Body of pancreas (tissue), 4 donors: ENCODE data around the gene ZNF622. TPM values are rescaled to one million over a fixed set of nuclear protein-coding genes. Genes with fewer than 3 reads are reported as not detected.
A peak's percentile ranks its signal among the peaks of the same experiment; 100 is the strongest.
"Not testable (repeated sequence)": the region's sequence is repeated elsewhere in the genome, so short reads cannot be mapped to it uniquely, and the experiment has no call there.

ENCODE experiments used
- ATAC-seq: fragments of 150-250 bp; one replicate; pipeline ENCODE4 v1.9.1; 2016
- DNase-seq, 4 donors: peaks; one replicate each; pipeline ENCODE4 v3.0.0-alpha.2; 2019
- H3K27ac ChIP-seq, 4 donors: fragments of 200-600 bp; sonication (generic); 1 replicate in 3 of 4; 2 replicates in 1 of 4; pipeline versions ENCODE4 v1.5.1 to v1.6.1; 2016 to 2019; ENCODE audit warnings: mild to moderate bottlenecking in 1 of 4, mixed read lengths in 1 of 4, moderate library complexity in 1 of 4
- H3K27me3 ChIP-seq, 2 donors: fragments of 200-600 bp; sonication (generic); one replicate each; pipeline ENCODE4 v1.6.0; 2016; ENCODE audit warnings: mild to moderate bottlenecking in 1 of 2
- H3K36me3 ChIP-seq, 2 donors: fragments of 200-600 bp; sonication (generic); replicated peaks in 1 of 2; 2 replicates each; pipeline ENCODE4 v1.5.1; 2016; ENCODE audit warnings: low read depth in 2 of 2; ENCODE audit not compliant: insufficient read depth in 1 of 2
- H3K4me1 ChIP-seq: fragments of 200-600 bp; sonication (generic); one replicate; pipeline ENCODE4 v1.6.0; 2016
- H3K4me3 ChIP-seq, 2 donors: fragments of 200-600 bp; sonication (generic); 1 replicate in 1 of 2; 2 replicates in 1 of 2; pipeline ENCODE4 v1.5.1; 2016 to 2019
- H3K9me3 ChIP-seq, 3 donors: fragments of 200-600 bp; sonication (generic); 1 replicate in 2 of 3; 2 replicates in 1 of 3; pipeline ENCODE4 v1.5.1; 2016
- CTCF ChIP-seq, 7 experiments: fragments of 450-650 bp in 4 of 7; fragments of 200-600 bp in 3 of 7; sonication (generic) in 3 of 7; IDR thresholded peaks; one replicate each; pipeline ENCODE4 v1.5.1; 2016 to 2019; ENCODE audit warnings: antibody characterized with exemption in 7 of 7
- POLR2A ChIP-seq, 3 donors: fragments of 450-650 bp; IDR thresholded peaks; one replicate each; pipeline ENCODE4 v1.6.1; 2016; ENCODE audit warnings: antibody characterized with exemption in 3 of 3, mild to moderate bottlenecking in 2 of 3
- WGBS, 2 donors: methylation state at CpG; one replicate each; pipeline ENCODE4 v1.1.5; 2017; 5-methylcytosine and 5-hydroxymethylcytosine counted together
- intact Hi-C: fragments of 100-400 bp; cut with DNase I; formaldehyde crosslinking; loops from one replicate; pipeline ENCODE4 v1.15.1; 2023
- total RNA-seq, 2 donors: library from RNA; depleted of rRNA; stranded (reverse); fragments of >200 nt; gene quantifications; one replicate each; pipeline ENCODE4 v1.1.0, GENCODE V29; 2016

ZNF622 gene
- total RNA-seq, 2 donors from 2014 or later = 28.0 to 45.1 TPM

- no peaks in the 10 kb centered on the region for H3K9me3 ChIP-seq
- intact Hi-C loops = no loop called here
- H3K27ac ChIP-seq = peak overlapping the region in 1 of 4 donors; percentile 38
- no peaks in the 10 kb centered on the region for H3K27me3 ChIP-seq
- ATAC-seq = no peak
- no peak overlapping the region for H3K4me3 ChIP-seq
- no peaks in the 10 kb centered on the region for H3K36me3 ChIP-seq
- no peak for DNase-seq
- WGBS, 2 donors = 50 to 58% methylated on average over 2 of the region's 2 CpGs
- peaks cover 43% of the 10 kb centered on the region for H3K4me1 ChIP-seq
- TF ChIP-seq CTCF (IDR thresholded peaks at IDR 0.05) = no peak
- no peak for TF ChIP-seq POLR2A (IDR thresholded peaks at IDR 0.05)
Observed at GRCh38 chr5:16482891-16483290, 17.3 kb upstream of the ZNF622 start.

GRCh38 chr5:16480821-16481538 is 15.4 kb upstream of the ZNF622 start:
- intact Hi-C loops = no loop called here
- DNase-seq (no peak), ATAC-seq (no peak)
- H3K36me3 ChIP-seq = peaks cover 0 to 2% of the 10 kb centered on the region in 2 donors
- no peak for TF ChIP-seq POLR2A (IDR thresholded peaks at IDR 0.05)
- TF ChIP-seq CTCF (IDR thresholded peaks at IDR 0.05) = no peak
- H3K27ac ChIP-seq = peak overlapping the region in 1 of 4 donors; percentile 25
- no peaks in the 10 kb centered on the region for H3K27me3 ChIP-seq
- H3K4me1 ChIP-seq = peaks cover 26% of the 10 kb centered on the region
- no peaks in the 10 kb centered on the region for H3K9me3 ChIP-seq
- 80 to 86% methylated on average over 6 of the region's 6 CpGs for WGBS, 2 donors
- no peak overlapping the region for H3K4me3 ChIP-seq

GRCh38 chr5:16480144-16480543 is 14.5 kb upstream of the ZNF622 start:
- intact Hi-C loops = no loop called here

GRCh38 chr5:16477541-16477940 is 11.9 kb upstream of the ZNF622 start:
- Histone ChIP-seq H3K4me3 (no peak overlapping the region), H3K36me3 (peaks cover 0 to 2% of the 10 kb centered on the region in 2 donors), H3K4me1 (peaks cover 29% of the 10 kb centered on the region), H3K9me3 (no peaks in the 10 kb centered on the region), H3K27ac (no peak overlapping the region), H3K27me3 (no peaks in the 10 kb centered on the region)
- ATAC-seq (no peak), DNase-seq (no peak)
- 26 to 49% methylated on average over 3 of the region's 3 CpGs for WGBS, 2 donors
- TF ChIP-seq CTCF (IDR thresholded peaks at IDR 0.05) = no peak
- intact Hi-C loops = no loop called here

More at GRCh38 chr5:16480144-16480543, 14.5 kb upstream of the ZNF622 start:
- Histone ChIP-seq H3K4me3 (no peak overlapping the region), H3K36me3 (peaks cover 0 to 2% of the 10 kb centered on the region in 2 donors), H3K9me3 (no peaks in the 10 kb centered on the region), H3K27me3 (no peaks in the 10 kb centered on the region), H3K27ac (no peak overlapping the region), H3K4me1 (peaks cover 29% of the 10 kb centered on the region)
- DNase-seq = no peak
- no peak for ATAC-seq
- no peak for TF ChIP-seq CTCF (IDR thresholded peaks at IDR 0.05)
- TF ChIP-seq POLR2A (IDR thresholded peaks at IDR 0.05) = no peak

GRCh38 chr5:16476417-16476816 is 10.8 kb upstream of the ZNF622 start:
- intact Hi-C loops, DNase-seq, H3K27me3 ChIP-seq, H3K27ac ChIP-seq, ATAC-seq, H3K4me3 ChIP-seq, H3K36me3 ChIP-seq, H3K9me3 ChIP-seq: not testable (repeated sequence)
- H3K4me1 ChIP-seq = peaks cover 27% of the 10 kb centered on the region
- WGBS, 2 donors = 96 to 99% methylated on average over 3 of the region's 3 CpGs
